Loucy (cell line): ENCODE data around the gene FAM83B.

Experiments
- CTCF ChIP-seq: fragments of 200-600 bp; sonication (generic); conservative IDR thresholded peaks from 2 replicates; pipeline ENCODE4 v1.5.1; 2014; ENCODE audit warnings: mild to moderate bottlenecking, antibody characterized with exemption, low read length
- EZH2phosphoT487 ChIP-seq: fragments of 200-600 bp; IDR thresholded peaks from 2 replicates; pipeline ENCODE4 v1.6.1; 2018; ENCODE audit warnings: antibody characterized with exemption, mild to moderate bottlenecking, moderate library complexity, borderline replicate concordance

DNA sequence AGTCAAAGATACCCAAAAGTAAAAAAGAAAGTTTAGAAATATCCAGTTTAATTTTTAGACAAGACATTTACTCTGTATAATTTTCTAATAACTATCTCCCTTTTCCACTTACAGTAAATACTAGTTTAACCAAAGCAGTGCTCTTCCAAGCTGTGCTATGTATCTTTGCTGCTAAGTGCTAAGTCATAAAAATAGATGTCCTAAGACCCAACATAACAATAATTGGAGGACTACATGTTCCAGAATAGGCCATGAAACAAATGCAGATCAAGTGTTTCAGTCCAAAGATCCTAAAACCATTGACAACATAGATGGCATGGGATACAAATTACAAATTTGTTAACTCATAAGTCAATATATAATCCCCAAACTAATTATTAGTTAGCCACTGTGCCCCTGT lies 111.1 kb downstream of the FAM83B start:
- TF ChIP-seq CTCF, result no peak
- TF ChIP-seq EZH2phosphoT487, result no peak
